Mucosa of rectum (tissue), 2 donors: ENCODE measurements around the gene SRRT.

Experiments used
- H3K27ac ChIP-seq, 2 donors: one replicate each; pipeline ENCODE4 v1.7.0; 2013; ENCODE audit warnings: inconsistent platforms in 2 of 2, low read depth in 2 of 2, low read length in 2 of 2
- H3K27me3 ChIP-seq, 2 donors: one replicate each; pipeline ENCODE4 v1.7.0; 2013; ENCODE audit warnings: low read length in 2 of 2; ENCODE audit not compliant: control insufficient read depth in 2 of 2, insufficient read depth in 2 of 2
- H3K36me3 ChIP-seq, 2 donors: one replicate each; pipeline ENCODE4 v1.7.0; 2013; ENCODE audit warnings: low read length in 2 of 2; ENCODE audit not compliant: control insufficient read depth in 2 of 2, insufficient read depth in 2 of 2
- H3K4me1 ChIP-seq, 2 donors: one replicate each; pipeline ENCODE4 v1.7.0; 2013; ENCODE audit warnings: low read length in 2 of 2, mild to moderate bottlenecking in 1 of 2; ENCODE audit not compliant: control insufficient read depth in 2 of 2, insufficient read depth in 2 of 2
- H3K4me3 ChIP-seq, 2 donors: one replicate each; pipeline ENCODE4 v1.7.0; 2013; ENCODE audit warnings: low read length in 2 of 2
- H3K9ac ChIP-seq, 2 donors: one replicate each; pipeline ENCODE4 v1.7.0; 2013; ENCODE audit warnings: low read length in 2 of 2, low read depth in 1 of 2, mild to moderate bottlenecking in 1 of 2
- H3K9me3 ChIP-seq, 2 donors: one replicate each; pipeline ENCODE4 v1.7.0; 2013; ENCODE audit warnings: low read length in 2 of 2; ENCODE audit not compliant: control insufficient read depth in 2 of 2
- donor health status: healthy.
- donor health status: Normal muscosa, but diverticular disease.

The SRRT gene, protein sequence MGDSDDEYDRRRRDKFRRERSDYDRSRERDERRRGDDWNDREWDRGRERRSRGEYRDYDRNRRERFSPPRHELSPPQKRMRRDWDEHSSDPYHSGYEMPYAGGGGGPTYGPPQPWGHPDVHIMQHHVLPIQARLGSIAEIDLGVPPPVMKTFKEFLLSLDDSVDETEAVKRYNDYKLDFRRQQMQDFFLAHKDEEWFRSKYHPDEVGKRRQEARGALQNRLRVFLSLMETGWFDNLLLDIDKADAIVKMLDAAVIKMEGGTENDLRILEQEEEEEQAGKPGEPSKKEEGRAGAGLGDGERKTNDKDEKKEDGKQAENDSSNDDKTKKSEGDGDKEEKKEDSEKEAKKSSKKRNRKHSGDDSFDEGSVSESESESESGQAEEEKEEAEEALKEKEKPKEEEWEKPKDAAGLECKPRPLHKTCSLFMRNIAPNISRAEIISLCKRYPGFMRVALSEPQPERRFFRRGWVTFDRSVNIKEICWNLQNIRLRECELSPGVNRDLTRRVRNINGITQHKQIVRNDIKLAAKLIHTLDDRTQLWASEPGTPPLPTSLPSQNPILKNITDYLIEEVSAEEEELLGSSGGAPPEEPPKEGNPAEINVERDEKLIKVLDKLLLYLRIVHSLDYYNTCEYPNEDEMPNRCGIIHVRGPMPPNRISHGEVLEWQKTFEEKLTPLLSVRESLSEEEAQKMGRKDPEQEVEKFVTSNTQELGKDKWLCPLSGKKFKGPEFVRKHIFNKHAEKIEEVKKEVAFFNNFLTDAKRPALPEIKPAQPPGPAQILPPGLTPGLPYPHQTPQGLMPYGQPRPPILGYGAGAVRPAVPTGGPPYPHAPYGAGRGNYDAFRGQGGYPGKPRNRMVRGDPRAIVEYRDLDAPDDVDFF

DNA sequence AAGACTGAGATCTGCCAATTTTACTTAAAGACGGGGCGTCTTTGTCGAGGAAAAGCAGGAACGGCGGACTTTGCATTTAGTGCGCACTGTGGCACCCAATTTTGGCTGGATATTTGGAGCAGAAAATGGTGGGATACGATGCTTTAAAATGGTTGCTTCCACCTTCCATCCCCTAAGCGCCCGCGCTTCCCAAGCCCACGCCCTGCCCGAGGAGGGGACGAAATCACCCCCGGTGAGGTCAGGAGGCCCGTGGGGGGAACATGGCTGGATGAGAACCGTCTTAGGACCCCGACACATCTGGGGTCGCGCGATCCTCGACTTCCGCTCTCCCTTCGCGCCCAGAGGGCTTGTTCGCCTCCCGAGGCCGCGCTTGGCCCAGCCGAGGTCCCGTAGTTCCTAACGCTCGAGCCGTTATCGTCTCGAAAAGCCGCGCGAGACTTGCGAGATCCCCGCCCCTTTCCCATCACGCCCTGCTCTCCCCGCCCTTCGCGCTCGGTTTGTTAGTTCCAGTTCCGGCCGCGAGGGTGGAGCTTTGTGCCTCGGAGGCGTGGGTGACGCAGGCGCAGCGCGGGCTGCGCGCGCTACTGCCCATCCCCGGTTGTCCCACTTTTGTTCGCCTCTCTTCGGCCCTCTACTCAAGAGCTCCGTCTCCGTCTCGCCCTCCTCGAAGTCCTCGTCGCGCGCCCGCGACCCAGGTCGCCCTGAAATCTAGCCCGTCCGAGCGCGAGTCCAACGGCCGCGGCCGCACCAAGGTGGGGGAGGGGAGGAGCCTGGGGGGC lies at the start of gene SRRT:
Gene SRRT, plus strand, starts transcription at position 527 of the 779 bp plus-strand sequence. CDS start 488 bp downstream, outside the sequence.
- peak within 1 kb of the TSS; percentile 91 to 97 for H3K9ac ChIP-seq
- H3K4me3 ChIP-seq: peak within 1 kb of the TSS; percentile 94 to 96
- H3K27me3 ChIP-seq: no peaks in the 10 kb centered on the region
- H3K27ac ChIP-seq: peak within 1 kb of the TSS; percentile 96 to 97
- H3K4me1 ChIP-seq: peaks cover 17 to 24% of the 10 kb centered on the region in 2 donors
- H3K9me3 ChIP-seq: no peaks in the 10 kb centered on the region
- peaks cover 21 to 29% of the 10 kb centered on the region in 2 donors for H3K36me3 ChIP-seq

DNA sequence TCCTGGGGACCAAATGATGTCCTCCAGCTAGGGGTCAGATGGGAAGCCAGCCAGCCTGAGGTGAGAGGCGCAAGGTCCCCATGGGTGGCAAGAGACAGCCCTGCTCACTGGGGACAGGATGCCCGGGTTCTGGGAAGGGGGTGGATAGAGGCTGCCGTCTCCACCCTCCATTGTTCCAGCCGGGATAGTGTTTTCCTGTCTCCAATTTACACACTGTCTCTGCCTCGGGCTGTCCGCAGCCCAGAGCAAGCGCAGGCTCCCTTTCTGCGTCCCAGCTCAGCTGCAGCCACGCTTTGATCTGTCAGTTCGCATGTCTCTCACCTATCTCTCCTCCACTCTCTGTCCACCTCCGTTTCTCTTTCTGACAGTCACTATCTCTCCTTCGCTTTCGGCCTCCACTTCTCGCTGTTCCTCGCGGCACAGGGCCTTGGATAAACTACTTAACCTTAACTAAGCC lies 49.7 kb upstream of the SRRT start:
- H3K27ac ChIP-seq: peak overlapping the region; percentile 48 to 68
- H3K9me3 ChIP-seq: no peaks in the 10 kb centered on the region
- H3K27me3 ChIP-seq: no peaks in the 10 kb centered on the region
- H3K36me3 ChIP-seq: peaks cover 12 to 14% of the 10 kb centered on the region in 2 donors
- H3K4me1 ChIP-seq: peaks cover 16 to 23% of the 10 kb centered on the region in 2 donors
- H3K9ac ChIP-seq: peak overlapping the region; percentile 70 to 79
- peak overlapping the region; percentile 74 to 80 for H3K4me3 ChIP-seq

DNA sequence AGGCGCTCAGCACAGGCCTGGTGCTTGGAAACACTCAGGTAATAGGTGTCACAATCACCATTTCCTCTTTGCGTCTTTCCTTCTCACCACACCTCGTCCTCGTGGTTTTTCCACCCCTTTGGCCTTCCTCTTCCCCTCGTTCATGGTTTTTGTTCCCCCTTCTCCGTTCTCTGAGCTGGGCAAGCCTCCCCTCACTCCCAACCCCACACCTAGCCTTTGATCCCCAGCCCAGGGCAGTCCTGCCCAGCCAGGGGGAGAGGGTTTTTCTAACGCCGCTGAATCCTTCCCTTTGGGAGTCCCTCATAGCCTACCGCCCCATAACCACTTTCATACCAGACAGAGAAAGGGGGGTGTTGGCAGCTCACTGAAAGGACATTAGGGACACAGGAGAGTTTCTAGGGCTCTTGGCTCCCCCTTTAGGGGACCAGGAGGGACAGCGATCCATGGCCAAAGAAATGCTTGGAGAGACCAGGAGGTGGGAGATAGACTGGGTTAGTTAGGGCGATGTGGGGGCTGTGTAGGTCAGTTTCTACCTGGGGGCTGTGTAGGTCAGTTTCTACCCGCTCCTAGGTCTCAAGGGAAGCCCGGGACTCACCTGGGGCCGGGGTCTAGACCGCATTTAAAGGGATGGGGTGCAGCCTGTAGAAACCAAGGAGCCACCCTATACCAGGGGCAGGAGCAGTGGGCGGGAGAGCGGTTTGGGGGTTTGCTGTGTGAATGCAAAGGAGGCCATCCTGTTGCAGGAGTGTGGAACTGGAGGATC lies 49.0 kb upstream of the SRRT start:
- H3K9me3 ChIP-seq: no peaks in the 10 kb centered on the region
- peak overlapping the region; percentile 74 to 80 for H3K4me3 ChIP-seq
- H3K9ac ChIP-seq: peak overlapping the region; percentile 70 to 79
- peaks cover 12 to 14% of the 10 kb centered on the region in 2 donors for H3K36me3 ChIP-seq
- H3K4me1 ChIP-seq: peaks cover 16 to 23% of the 10 kb centered on the region in 2 donors
- H3K27ac ChIP-seq: peak overlapping the region; percentile 60 to 68
- H3K27me3 ChIP-seq: no peaks in the 10 kb centered on the region

DNA sequence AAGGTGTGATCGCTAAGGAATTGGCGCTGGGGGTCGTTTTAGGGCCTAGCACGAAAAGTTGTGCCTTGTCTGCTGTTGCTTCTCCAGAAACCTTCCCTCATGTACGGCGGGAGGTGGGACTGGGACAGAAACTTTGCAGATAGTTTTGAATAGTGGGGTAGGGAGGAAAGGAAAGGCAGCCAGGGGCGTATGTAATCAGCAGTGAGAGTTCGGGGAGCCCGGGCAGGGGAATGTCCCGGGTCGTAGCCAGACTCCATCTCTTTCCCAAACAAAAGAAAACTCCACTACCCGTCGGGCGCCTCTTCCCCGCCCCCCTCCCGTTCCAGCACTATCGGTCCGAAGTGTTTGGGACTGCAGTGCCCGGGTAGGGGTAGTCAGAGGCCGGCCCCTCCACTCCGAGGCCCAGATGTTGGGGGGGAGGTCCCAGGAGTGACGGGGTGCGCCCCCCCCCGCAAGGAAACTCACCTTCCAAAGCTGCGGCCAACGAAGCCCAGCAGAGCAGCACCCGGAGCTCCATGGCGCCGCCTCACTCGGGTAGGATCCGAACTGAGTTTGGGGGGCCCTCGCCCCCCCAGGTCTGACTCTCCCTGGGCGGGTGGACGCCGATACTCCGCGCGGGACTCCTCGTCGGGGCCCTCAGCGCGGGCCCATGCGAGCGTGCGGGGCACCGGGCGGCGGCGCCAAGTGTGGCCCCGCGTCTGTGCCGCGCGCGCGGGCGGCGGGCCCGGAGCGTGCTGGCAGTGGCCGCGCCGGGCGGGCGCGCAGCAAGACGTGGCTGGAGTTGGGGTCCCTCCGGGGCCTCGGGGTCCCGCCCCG lies 48.2 kb upstream of the SRRT start:
- peaks cover 16 to 23% of the 10 kb centered on the region in 2 donors for H3K4me1 ChIP-seq
- H3K9ac ChIP-seq: peak overlapping the region; percentile 3 to 79
- H3K27me3 ChIP-seq: no peaks in the 10 kb centered on the region

DNA sequence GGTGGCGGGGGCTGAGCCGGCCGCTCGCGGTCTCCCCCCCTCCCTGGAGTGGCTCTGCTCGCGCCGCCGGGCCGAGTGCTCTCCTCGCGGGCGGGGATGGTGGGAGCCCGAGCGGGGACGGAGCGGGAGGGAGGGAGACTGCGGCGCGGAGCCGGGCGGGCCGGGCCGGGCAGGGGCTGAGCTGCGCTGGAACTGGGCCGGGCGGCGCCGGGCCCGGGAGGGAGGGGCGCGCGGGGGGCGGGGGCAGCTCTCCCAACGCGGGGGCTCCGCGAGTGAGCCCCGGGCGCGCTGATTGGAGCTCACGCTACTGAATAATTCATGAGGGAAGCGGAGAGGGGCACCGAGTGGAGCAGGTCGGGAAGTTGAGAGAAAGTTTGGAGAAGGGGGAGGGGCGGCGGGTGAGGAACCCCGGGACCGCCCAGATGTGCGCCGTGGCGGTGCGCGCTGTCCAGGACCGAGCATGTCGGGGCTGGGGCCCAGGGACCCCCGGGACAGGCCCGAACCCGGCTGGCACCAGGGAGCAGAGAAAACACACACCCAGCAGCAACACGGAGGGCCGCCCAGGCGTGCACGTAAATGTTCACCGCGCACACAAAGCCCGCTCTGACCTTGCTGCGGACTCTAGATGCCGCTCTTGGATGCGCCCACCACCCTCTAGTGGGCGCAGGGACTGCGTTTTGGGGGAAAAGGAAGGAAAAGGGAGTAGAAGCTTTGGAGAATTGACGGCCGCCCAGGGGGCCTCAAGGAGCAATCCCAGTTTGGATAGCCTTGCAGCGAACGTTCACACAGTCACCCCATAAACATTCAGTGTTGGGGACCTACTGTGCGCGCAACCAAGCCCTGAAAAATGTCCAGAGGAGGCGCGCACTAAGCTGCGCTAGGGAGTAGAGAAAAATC lies 47.3 kb upstream of the SRRT start, which contains the start of gene EPHB4:
Gene EPHB4, minus strand, starts transcription at position 194 of the 897 bp plus-strand sequence. CDS start 493 bp downstream, outside the sequence.
- Histone ChIP-seq H3K27ac (peak within 1 kb of the TSS; percentile 64 to 68), H3K4me1 (peaks cover 19 to 23% of the 10 kb centered on the region in 2 donors), H3K9ac (peak within 1 kb of the TSS; percentile 52 to 79), H3K9me3 (no peaks in the 10 kb centered on the region), H3K27me3 (no peaks in the 10 kb centered on the region), H3K36me3 (peaks cover 8 to 9% of the 10 kb centered on the region in 2 donors), H3K4me3 (peak within 1 kb of the TSS; percentile 74 to 80)

More for the DNA sequence above, 48.2 kb upstream of the SRRT start:
- Histone ChIP-seq H3K36me3 (peaks cover 12 to 14% of the 10 kb centered on the region in 2 donors), H3K27ac (peak overlapping the region; percentile 64 to 68), H3K9me3 (no peaks in the 10 kb centered on the region), H3K4me3 (peak overlapping the region; percentile 74 to 80)

DNA sequence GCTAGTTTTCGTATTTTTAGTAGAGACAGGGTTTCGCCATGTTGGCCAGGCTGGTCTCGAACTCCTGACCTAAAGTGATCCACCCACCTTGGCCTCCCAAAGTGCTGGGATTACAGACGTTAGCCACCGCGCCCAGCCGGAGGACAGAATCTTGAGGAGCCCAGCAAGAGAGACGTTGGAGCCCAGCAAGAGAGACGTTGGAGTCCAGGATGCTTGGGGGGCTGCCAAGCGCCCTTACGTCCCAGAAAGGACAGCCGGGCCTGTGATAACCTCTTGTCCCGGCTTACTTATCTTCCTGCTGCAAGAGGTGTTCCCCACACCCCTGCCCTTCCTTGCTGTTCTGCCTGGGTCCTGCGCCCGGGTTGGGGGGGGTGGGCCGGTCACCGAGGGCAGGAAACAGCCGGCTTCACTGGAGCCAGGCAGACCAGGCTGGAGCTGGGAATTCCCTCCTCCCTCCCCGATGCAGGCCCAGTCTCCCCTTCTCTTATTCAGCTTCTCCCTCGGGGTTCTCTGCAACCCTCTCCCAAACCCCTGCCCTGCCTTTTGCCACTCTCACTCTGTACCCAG lies 45.7 kb upstream of the SRRT start:
- no peaks in the 10 kb centered on the region for H3K36me3 ChIP-seq
- H3K9me3 ChIP-seq: no peaks in the 10 kb centered on the region
- no peak overlapping the region for H3K4me3 ChIP-seq
- H3K4me1 ChIP-seq: peaks cover 19 to 23% of the 10 kb centered on the region in 2 donors
- no peak overlapping the region for H3K9ac ChIP-seq
- H3K27me3 ChIP-seq: no peaks in the 10 kb centered on the region
- no peak overlapping the region for H3K27ac ChIP-seq

DNA sequence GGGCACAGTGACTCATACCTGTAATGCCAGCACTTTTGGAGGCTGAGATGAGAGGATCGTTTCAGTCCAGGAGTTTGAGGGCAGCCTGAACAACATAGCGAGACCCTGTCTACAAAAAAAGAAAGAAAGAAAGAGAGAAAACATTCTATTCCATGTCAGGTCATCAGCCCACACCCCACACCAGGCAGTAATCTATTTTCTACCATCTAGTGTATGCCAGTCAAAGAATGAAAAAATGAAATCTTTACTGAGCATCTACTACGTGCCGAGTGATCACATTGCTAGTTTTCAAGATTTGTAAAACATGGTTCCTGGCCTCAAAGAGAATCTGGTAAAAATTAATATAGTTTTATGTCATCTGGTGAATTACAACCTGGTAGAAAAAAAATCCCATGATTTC lies 44.5 kb upstream of the SRRT start:
- H3K9me3 ChIP-seq: no peaks in the 10 kb centered on the region
- no peaks in the 10 kb centered on the region for H3K36me3 ChIP-seq
- H3K4me3 ChIP-seq: no peak overlapping the region
- no peaks in the 10 kb centered on the region for H3K27me3 ChIP-seq
- H3K9ac ChIP-seq: no peak overlapping the region
- H3K27ac ChIP-seq: no peak overlapping the region
- peaks cover 13% of the 10 kb centered on the region in 2 donors for H3K4me1 ChIP-seq

DNA sequence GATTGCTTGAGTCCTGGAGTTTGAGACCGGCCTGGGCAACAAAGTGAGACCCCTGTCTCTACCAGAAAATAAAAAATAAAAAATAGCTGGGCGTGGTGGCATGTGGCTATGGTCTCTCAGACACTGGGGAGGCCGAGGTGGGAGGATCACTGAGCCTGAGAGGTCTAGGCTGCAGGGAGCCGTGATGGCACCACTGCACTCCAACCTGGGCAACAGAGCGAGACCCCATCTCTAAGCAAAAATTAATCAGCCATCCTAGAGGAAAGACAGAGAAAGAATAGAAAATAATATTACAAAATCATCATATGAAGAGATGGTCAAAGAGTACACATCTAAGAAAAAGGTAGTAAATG lies 42.6 kb upstream of the SRRT start:
- no peaks in the 10 kb centered on the region for H3K9me3 ChIP-seq
- no peak overlapping the region for H3K9ac ChIP-seq
- no peaks in the 10 kb centered on the region for H3K36me3 ChIP-seq
- no peak overlapping the region for H3K27ac ChIP-seq
- peaks cover 12 to 20% of the 10 kb centered on the region in 2 donors for H3K4me1 ChIP-seq
- no peaks in the 10 kb centered on the region for H3K27me3 ChIP-seq
- H3K4me3 ChIP-seq: no peak overlapping the region
